Psoas muscle (tissue), 8 donors: ENCODE results near the gene CDH3. TPM values are rescaled to one million over a fixed set of nuclear protein-coding genes. Genes with fewer than 3 reads are reported as not detected.

Experiments
- ATAC-seq, 4 donors: fragments of 200-7000 bp; cut with Tn5 transposase; one replicate each; pipeline ENCODE4 v1.9.1; 2020; ENCODE audit warnings: moderate library complexity in 3 of 4, mild to moderate bottlenecking in 2 of 4
- DNase-seq, 2 donors: peaks; one replicate each; pipeline ENCODE4 v3.0.0-alpha.2; 2020
- H3K27ac ChIP-seq: fragments of 200-600 bp; one replicate; pipeline ENCODE4 v1.8.0; 2022
- H3K27me3 ChIP-seq, 3 donors: fragments of 200-600 bp in 1 of 3; one replicate each; pipeline versions ENCODE4 v1.6.1 to v1.8.0; 2013 to 2022; ENCODE audit warnings: low read length in 2 of 3, mild to moderate bottlenecking in 2 of 3, moderate library complexity in 1 of 3; ENCODE audit not compliant: insufficient read depth in 3 of 3
- H3K36me3 ChIP-seq, 2 donors: fragments of 200-600 bp in 1 of 2; one replicate each; pipeline versions ENCODE4 v1.6.1 to v1.8.0; 2013 to 2022; ENCODE audit warnings: low read depth in 1 of 2, mild to moderate bottlenecking in 1 of 2, moderate library complexity in 1 of 2; ENCODE audit not compliant: insufficient read depth in 1 of 2
- H3K4me1 ChIP-seq: fragments of 200-600 bp; one replicate; pipeline ENCODE4 v1.8.0; 2022
- H3K4me3 ChIP-seq: fragments of 200-600 bp; one replicate; pipeline ENCODE4 v1.8.0; 2022; ENCODE audit warnings: mild to moderate bottlenecking
- H3K9me3 ChIP-seq: fragments of 200-600 bp; one replicate; pipeline ENCODE4 v1.8.0; 2022
- WGBS, 3 donors: extraction: QIAGEN DNeasy Blood & Tissue Kit; methylation state at CpG; one replicate each; pipeline versions ENCODE4 v1.1.6 to v1.1.7; 2013; 5-methylcytosine and 5-hydroxymethylcytosine counted together
- intact Hi-C, 2 donors: fragments of 100-400 bp; cut with DNase I; formaldehyde crosslinking; loops; one replicate each; pipeline versions ENCODE4 v1.11.0 to v1.14.2; 2022
- polyA plus RNA-seq, 3 donors: library from polyadenylated mRNA; stranded (reverse); fragments of 200-250 nt; gene quantifications; one replicate each; pipeline ENCODE4 v1.2.3, GENCODE V29; 2013
- total RNA-seq, 4 donors: library from RNA; stranded (reverse); fragmentation: NEBNext Ultra II Directional in 2 of 4; extraction: Animal tissue kit (Norgen Biotek cat#: 25700) in 2 of 4; gene quantifications; one replicate each; pipeline versions ENCODE4 v1.2.1 to v1.2.4, GENCODE V29; 2021 to 2023
- TF ChIP-seq, protein P1 (sequence below): fragments of 200-600 bp; IDR thresholded peaks from one replicate; pipeline ENCODE4 v1.8.0; 2022; ENCODE audit warnings: antibody characterized with exemption
- donor health status: healthy with polysubstance abuse.
- donor health status: DM: no; HTN: no; CAD: no; lungs with moderate emphysema.
- donor health status: Bipolar disorder and iron deficiency.
- donor health status: healthy.
- donor health status: DM: yes; HTN: yes; CAD: no.
- donor health status: DM: no; HTN: no; CAD: no.
- donor health status: DM: no; HTN: no; CAD: no.
- donor health status: DM: yes; HTN: yes; CAD: no.

The CDH3 gene
- total and polyA plus RNA-seq, 7 donors: 0.05 to 0.21 TPM; not detected in 5

DNA sequence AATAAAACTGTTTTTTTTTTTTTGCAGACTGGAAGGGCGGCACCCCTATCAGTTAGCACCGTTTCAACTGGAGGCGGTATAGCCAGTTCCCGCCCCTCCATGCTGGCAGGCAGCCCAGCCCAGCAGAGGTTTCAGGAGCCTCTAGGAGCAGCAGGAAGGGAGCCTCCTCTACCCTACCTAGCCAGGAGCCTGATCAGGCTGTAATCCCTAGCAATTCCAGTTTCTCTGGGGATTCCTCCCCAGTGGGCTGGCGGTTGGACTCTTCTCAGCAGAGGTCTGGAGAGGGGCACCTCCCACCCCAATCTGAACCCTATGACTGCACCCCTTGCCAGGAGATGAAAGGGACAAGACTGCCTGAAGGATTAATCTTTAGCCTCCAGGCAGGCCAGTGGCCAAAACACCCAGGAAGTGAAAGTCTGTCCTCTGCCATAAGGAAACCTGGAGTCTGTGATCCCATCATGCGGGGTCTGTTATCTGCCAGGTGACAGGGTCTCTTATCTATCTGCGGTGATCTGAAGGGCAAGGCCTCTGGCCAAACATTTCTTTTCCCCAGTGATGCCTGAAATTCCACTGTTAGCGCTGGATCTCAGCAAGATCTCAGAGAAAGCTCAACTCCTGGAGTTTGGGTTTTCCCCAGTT, 87.1 kb downstream of the CDH3 start:
- no peak overlapping the region for H3K27ac ChIP-seq
- peaks cover 0 to 31% (median 11%) of the 10 kb centered on the region in 3 donors for H3K27me3 ChIP-seq
- H3K4me1 ChIP-seq: no peaks in the 10 kb centered on the region
- H3K9me3 ChIP-seq: no peaks in the 10 kb centered on the region
- WGBS, 3 donors: 38 to 44% (median 40%) methylated on average over 8 of the region's 8 CpGs
- ATAC-seq (no peak), DNase-seq (no peak)
- H3K36me3 ChIP-seq: no peaks in the 10 kb centered on the region
- no peak overlapping the region for H3K4me3 ChIP-seq
- intact Hi-C loops: no loop called here
- TF ChIP-seq, protein P1, sequence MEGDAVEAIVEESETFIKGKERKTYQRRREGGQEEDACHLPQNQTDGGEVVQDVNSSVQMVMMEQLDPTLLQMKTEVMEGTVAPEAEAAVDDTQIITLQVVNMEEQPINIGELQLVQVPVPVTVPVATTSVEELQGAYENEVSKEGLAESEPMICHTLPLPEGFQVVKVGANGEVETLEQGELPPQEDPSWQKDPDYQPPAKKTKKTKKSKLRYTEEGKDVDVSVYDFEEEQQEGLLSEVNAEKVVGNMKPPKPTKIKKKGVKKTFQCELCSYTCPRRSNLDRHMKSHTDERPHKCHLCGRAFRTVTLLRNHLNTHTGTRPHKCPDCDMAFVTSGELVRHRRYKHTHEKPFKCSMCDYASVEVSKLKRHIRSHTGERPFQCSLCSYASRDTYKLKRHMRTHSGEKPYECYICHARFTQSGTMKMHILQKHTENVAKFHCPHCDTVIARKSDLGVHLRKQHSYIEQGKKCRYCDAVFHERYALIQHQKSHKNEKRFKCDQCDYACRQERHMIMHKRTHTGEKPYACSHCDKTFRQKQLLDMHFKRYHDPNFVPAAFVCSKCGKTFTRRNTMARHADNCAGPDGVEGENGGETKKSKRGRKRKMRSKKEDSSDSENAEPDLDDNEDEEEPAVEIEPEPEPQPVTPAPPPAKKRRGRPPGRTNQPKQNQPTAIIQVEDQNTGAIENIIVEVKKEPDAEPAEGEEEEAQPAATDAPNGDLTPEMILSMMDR: no peak

DNA sequence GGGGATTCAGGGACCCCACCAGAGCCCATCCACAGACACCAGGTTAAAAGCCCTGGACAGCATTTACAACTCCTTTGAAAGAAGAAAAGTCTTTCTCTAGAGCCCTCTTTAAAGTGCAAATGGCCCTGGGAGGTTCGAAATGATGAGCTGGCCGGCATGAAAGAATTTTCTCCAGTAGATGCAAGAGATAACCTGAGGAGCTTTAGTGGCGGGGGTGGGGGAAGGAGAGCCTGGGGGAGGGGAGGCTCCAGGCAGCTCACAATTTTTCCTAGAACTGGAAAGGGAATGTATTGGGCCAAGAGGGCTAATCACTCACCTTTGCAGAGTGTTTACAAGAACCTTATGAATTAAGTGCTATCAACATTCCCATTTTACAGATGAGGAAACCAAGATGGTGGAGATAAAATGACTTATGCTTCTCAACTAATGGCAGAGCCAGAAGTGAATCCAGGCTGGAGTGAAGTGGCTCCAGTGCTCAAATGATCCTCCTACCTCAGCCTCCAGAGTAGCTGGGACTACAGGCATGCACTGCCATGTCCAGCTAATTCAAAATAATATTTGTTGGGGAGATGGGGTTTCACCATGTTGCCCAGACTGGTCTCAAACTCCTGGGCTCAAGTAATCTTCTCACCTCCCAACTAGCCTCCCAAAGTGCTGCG, 87.8 kb downstream of the CDH3 start:
- no peak for ATAC-seq
- WGBS, 3 donors: 52 to 57% (median 53%) methylated on average over 4 of the region's 4 CpGs

DNA sequence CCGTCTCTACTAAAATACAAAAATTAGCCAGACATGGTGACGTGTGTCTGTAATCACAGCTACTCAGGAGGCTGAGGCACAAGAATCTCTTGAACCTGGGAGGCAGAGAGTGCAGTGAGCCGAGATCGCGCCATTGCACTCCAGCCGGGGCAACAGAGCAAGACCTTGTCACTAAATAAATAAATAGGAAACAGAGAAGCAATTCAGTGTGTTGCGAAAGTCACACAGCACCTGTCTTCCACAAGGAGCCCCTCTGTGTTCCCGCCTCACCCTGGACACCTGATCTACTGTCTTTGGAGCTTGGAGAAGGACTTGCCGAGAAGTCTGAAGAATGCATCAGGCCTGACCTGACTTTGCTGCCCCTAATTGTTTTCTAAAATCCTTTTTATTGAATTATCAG, 88.5 kb downstream of the CDH3 start:
- Histone ChIP-seq H3K4me3 (no peak overlapping the region), H3K27me3 (peaks cover 0 to 44% (median 18%) of the 10 kb centered on the region in 3 donors), H3K9me3 (no peaks in the 10 kb centered on the region), H3K4me1 (no peaks in the 10 kb centered on the region), H3K36me3 (no peaks in the 10 kb centered on the region), H3K27ac (no peak overlapping the region)
- TF ChIP-seq, protein P1: no peak
- DNase-seq: no peak
- WGBS, 3 donors: 83 to 86% (median 85%) methylated on average over 9 of the region's 9 CpGs
- intact Hi-C loops: no loop called here
- ATAC-seq: no peak

More for the DNA sequence above, 87.8 kb downstream of the CDH3 start:
- no peaks in the 10 kb centered on the region for H3K9me3 ChIP-seq
- intact Hi-C loops: no loop called here
- H3K27me3 ChIP-seq: peaks cover 0 to 37% (median 13%) of the 10 kb centered on the region in 3 donors
- no peak overlapping the region for H3K4me3 ChIP-seq
- H3K27ac ChIP-seq: no peak overlapping the region
- H3K4me1 ChIP-seq: no peaks in the 10 kb centered on the region
- no peaks in the 10 kb centered on the region for H3K36me3 ChIP-seq
- DNase-seq: no peak
- TF ChIP-seq, protein P1: no peak

DNA sequence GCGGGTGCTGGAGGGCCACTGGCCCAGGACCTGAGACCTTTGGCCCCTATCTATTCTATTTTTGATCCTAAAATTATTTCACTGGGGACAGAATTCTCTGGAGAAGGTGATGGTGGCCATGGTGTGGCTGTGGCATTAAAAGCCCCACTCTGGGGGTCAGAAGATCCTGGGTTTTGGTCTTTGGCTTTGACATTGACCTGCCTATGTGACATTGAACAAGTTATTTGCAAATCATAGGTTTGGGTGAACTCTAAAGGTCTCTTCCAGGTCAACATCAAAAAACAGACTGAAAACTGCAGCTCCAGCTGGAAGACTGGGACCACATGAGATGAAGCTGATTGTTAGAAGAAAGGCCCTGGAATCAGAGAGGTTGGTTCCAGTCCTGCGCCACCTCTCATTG, 89.7 kb downstream of the CDH3 start:
- Histone ChIP-seq H3K4me1 (no peaks in the 10 kb centered on the region), H3K27ac (no peak overlapping the region), H3K27me3 (peaks cover 0 to 46% (median 18%) of the 10 kb centered on the region in 3 donors), H3K36me3 (no peaks in the 10 kb centered on the region), H3K9me3 (no peaks in the 10 kb centered on the region), H3K4me3 (no peak overlapping the region)
- no peak for DNase-seq
- TF ChIP-seq, protein P1: no peak
- WGBS, 3 donors: 95 to 98% (median 96%) methylated on average over 2 of the region's 2 CpGs
- intact Hi-C loops: no loop called here
- no peak for ATAC-seq
